GM12892 (cell line): ENCODE measurements around the gene CTPS1.

Experiments
- POLR2A ChIP-seq: IDR thresholded peaks from 2 replicates; pipeline ENCODE4 v1.6.1; 2011; ENCODE audit warnings: low read depth, low read length, control low read depth
- POLR2AphosphoS5 ChIP-seq: IDR thresholded peaks from 2 replicates; pipeline ENCODE4 v1.6.1; 2011; ENCODE audit warnings: low read depth, low read length, control low read depth

DNA sequence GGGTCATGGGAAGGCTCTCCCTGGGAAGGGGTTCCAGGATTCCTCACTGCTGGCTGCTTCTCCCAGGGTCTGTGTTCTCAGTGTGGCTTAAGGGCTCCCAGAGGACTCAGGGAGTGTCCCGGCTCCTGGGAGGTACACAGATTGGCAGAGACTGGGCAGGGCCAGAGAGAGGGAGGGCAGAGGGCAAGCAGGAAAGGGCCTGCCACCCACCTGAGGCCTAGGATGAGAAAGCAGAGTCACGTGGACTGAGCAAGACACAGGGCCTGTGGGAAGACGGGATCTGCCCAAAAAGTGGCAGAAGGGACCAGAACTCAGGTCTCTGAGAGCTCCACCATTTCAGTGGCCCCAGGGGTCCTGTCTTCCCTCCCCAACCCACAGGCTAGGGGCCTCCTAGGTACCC, 41.2 kb downstream of the CTPS1 start:
- peak; percentile 54; the same call in 1 of the 2 replicates for TF ChIP-seq POLR2AphosphoS5
- no peak for TF ChIP-seq POLR2A
